HG03460 (cell line): ENCODE measurements around the gene PIP4P1.
"Not testable (repeated sequence)": the region's sequence is repeated elsewhere in the genome, so short reads cannot be mapped to it uniquely, and the experiment has no call there.

Source experiments
- ATAC-seq: cut with Tn5 transposase; IDR thresholded peaks from one replicate; pipeline ENCODE4 v1.9.1; 2021; ENCODE audit not compliant: unreplicated experiment

Gene PIP4P1

GRCh38 chr14:20477211-20477876 lies 16.1 kb upstream of the PIP4P1 start:
- ATAC-seq, result no peak

GRCh38 chr14:20476776-20477175 lies 15.5 kb upstream of the PIP4P1 start:
- ATAC-seq, result no peak

- ATAC-seq, result no peak
Observed at GRCh38 chr14:20472536-20473169, 11.4 kb upstream of the PIP4P1 start.

GRCh38 chr14:20470603-20470901 lies 9.3 kb upstream of the PIP4P1 start:
- ATAC-seq, result no peak

GRCh38 chr14:20469890-20470602 lies 8.8 kb upstream of the PIP4P1 start:
- ATAC-seq, result peak; percentile 45

- ATAC-seq, result peak; percentile 92
Observed at GRCh38 chr14:20469242-20469889, 8.1 kb upstream of the PIP4P1 start, which contains the start of gene PNP. Gene PNP, plus strand, starts transcription at chr14:20469406. Its CDS starts 119 bp downstream, at chr14:20469525.

GRCh38 chr14:20468764-20469241 lies 7.6 kb upstream of the PIP4P1 start:
- no peak for ATAC-seq

- peak; percentile 9 for ATAC-seq
Observed at GRCh38 chr14:20460458-20461224, 593 bp downstream of the PIP4P1 start.

- ATAC-seq, result no peak
Observed at GRCh38 chr14:20458031-20458789, 3.0 kb downstream of the PIP4P1 start.

GRCh38 chr14:20456971-20457370 lies 4.3 kb downstream of the PIP4P1 start:
- ATAC-seq, result no peak

GRCh38 chr14:20455355-20456300 lies 5.6 kb downstream of the PIP4P1 start:
- peak; percentile 36 for ATAC-seq

- ATAC-seq, result peak; percentile 83
Observed at GRCh38 chr14:20454516-20455354, 6.5 kb downstream of the PIP4P1 start, which contains the start of the genes APEX1 and OSGEP. Gene APEX1, plus strand, starts transcription at chr14:20455226. Its CDS starts 420 bp downstream, at chr14:20455646. Gene OSGEP, minus strand, starts transcription at chr14:20454812. Its CDS starts 129 bp downstream, at chr14:20454683.

GRCh38 chr14:20452831-20453230 lies 8.4 kb downstream of the PIP4P1 start:
- ATAC-seq, result not testable (repeated sequence)

GRCh38 chr14:20446889-20447288 lies 14.3 kb downstream of the PIP4P1 start:
- ATAC-seq, result no peak

GRCh38 chr14:20443650-20444049 lies 17.6 kb downstream of the PIP4P1 start:
- not testable (repeated sequence) for ATAC-seq

GRCh38 chr14:20441461-20441860 lies 19.8 kb downstream of the PIP4P1 start:
- ATAC-seq, result no peak

GRCh38 chr14:20440882-20441281 lies 20.4 kb downstream of the PIP4P1 start:
- no peak for ATAC-seq

GRCh38 chr14:20440465-20440864 lies 20.8 kb downstream of the PIP4P1 start:
- ATAC-seq, result no peak
